OCI-LY7 (cell line): ENCODE data around the gene TGM3. TPM values are rescaled to one million over a fixed set of nuclear protein-coding genes. Genes with fewer than 3 reads are reported as not detected.

ENCODE experiments used
- BruUV-seq: library from RNA; stranded (reverse); fragments of 400-500 nt; replicated peaks from 2 replicates; lab custom pipeline; 2021; lab: Mats Ljungman, UMichigan
- CTCF ChIA-PET: fragments of 300-600 bp; sonication (Branson Sonifier 250); formaldehyde crosslinking; loops from one replicate; lab custom pipeline; 2022; ENCODE audit warnings: antibody characterized with exemption; ENCODE audit not compliant: unreplicated experiment; lab: Charles Lee
- POLR2A ChIA-PET: fragments of 300-600 bp; sonication (Branson Sonifier 250); formaldehyde crosslinking; loops from one replicate; lab custom pipeline; 2022; ENCODE audit warnings: antibody characterized with exemption; lab: Charles Lee
- DNase-seq: peaks from one replicate; pipeline ENCODE4 v3.0.0-alpha.2; 2015; ENCODE audit warnings: low spot score
- H2AFZ ChIP-seq: fragments of 200-600 bp; sonication (generic), shearing (Covaris generic); 2 replicates; pipeline ENCODE4 v1.6.1; 2014; ENCODE audit warnings: mild to moderate bottlenecking, antibody characterized with exemption, low read length, moderate library complexity
- H3K27ac ChIP-seq: fragments of 200-600 bp; sonication (generic); 2 replicates; pipeline ENCODE4 v1.5.1; 2014; ENCODE audit warnings: mixed run types, low read depth, mild to moderate bottlenecking, moderate library complexity, low read length, inconsistent platforms; ENCODE audit not compliant: poor library complexity, severe bottlenecking
- H3K36me3 ChIP-seq: fragments of 200-600 bp; sonication (generic); 2 replicates; pipeline ENCODE4 v1.6.1; 2014; ENCODE audit warnings: mild to moderate bottlenecking, antibody characterized with exemption, low read length, moderate library complexity, mixed read lengths; ENCODE audit not compliant: insufficient read depth
- H3K4me1 ChIP-seq: fragments of 200-600 bp; sonication (generic); 2 replicates; pipeline ENCODE4 v1.5.1; 2014; ENCODE audit warnings: mild to moderate bottlenecking, low read length; ENCODE audit not compliant: insufficient read depth, poor library complexity, severe bottlenecking
- H3K4me2 ChIP-seq: fragments of 200-600 bp; sonication (generic); 2 replicates; pipeline ENCODE4 v1.6.1; 2014; ENCODE audit warnings: mild to moderate bottlenecking, low read length
- H3K4me3 ChIP-seq: fragments of 200-600 bp; sonication (generic); 2 replicates; pipeline ENCODE4 v1.5.1; 2014; ENCODE audit warnings: mild to moderate bottlenecking, low read depth, low read length; ENCODE audit not compliant: poor library complexity, severe bottlenecking
- H3K79me2 ChIP-seq: fragments of 200-600 bp; sonication (generic); 2 replicates; pipeline ENCODE4 v1.6.1; 2016; ENCODE audit warnings: low read depth, mild to moderate bottlenecking, low read length, moderate library complexity, mixed read lengths; ENCODE audit not compliant: insufficient read depth
- H3K9me2 ChIP-seq: fragments of 200-600 bp; sonication (generic); 2 replicates; pipeline ENCODE4 v1.6.1; 2016; ENCODE audit warnings: mild to moderate bottlenecking, low read length, mixed read lengths; ENCODE audit not compliant: insufficient read depth
- H3K9me3 ChIP-seq: fragments of 200-600 bp; sonication (generic); 2 replicates; pipeline ENCODE4 v1.6.1; 2014; ENCODE audit warnings: mild to moderate bottlenecking, mixed run types, low read length, mixed read lengths
- H4K20me1 ChIP-seq: fragments of 200-600 bp; sonication (generic); 2 replicates; pipeline ENCODE4 v1.6.1; 2014; ENCODE audit warnings: mild to moderate bottlenecking, antibody characterized with exemption, low read length, moderate library complexity, mixed read lengths; ENCODE audit not compliant: insufficient read depth
- CTCF ChIP-seq: fragments of 200-600 bp; sonication (generic); conservative IDR thresholded peaks from 2 replicates; pipeline ENCODE4 v1.5.1; 2014; ENCODE audit warnings: mild to moderate bottlenecking, antibody characterized with exemption, low read length, moderate library complexity, mixed read lengths
- EZH2phosphoT487 ChIP-seq: fragments of 200-600 bp; sonication (generic); IDR thresholded peaks from 2 replicates; pipeline ENCODE4 v1.6.1; 2018; ENCODE audit warnings: low read depth, borderline replicate concordance, mild to moderate bottlenecking, mixed run types, antibody characterized with exemption, low read length, moderate library complexity, mixed read lengths
- intact Hi-C: fragments of 100-400 bp; cut with micrococcal nuclease; formaldehyde crosslinking; loops from one replicate; pipeline ENCODE4 v1.10.0; 2022; ENCODE audit not compliant: unreplicated experiment
- total RNA-seq, 2 experiments: library from RNA; depleted of rRNA in 1 of 2; stranded (reverse); fragments of >200 nt in 1 of 2; shearing (Covaris generic) in 1 of 2; gene quantifications; 2 replicates each; pipeline ENCODE4 v1.2.3, GENCODE V29; 2014 to 2022

TGM3 gene
- total RNA-seq, 2 experiments from 2014 or later = not detected

- Histone ChIP-seq H4K20me1 (no peaks in the 10 kb centered on the region), H3K36me3 (no peaks in the 10 kb centered on the region), H3K27ac (no peak overlapping the region), H3K9me2 (no peaks in the 10 kb centered on the region), H3K79me2 (no peaks in the 10 kb centered on the region), H3K9me3 (no peaks in the 10 kb centered on the region), H2AFZ (no peak overlapping the region), H3K4me2 (no peak overlapping the region), H3K4me3 (no peak overlapping the region), H3K4me1 (no peaks in the 10 kb centered on the region)
- ChIA-PET POLR2A (no interaction called here), CTCF (no interaction called here)
- no TSS peak for BruUV-seq
- intact Hi-C loops = no loop called here
- no peak for DNase-seq
- TF ChIP-seq EZH2phosphoT487 (no peak), CTCF (no peak)
Measured at GRCh38 chr20:2336471-2336870, 40.7 kb downstream of the TGM3 start.

- no peak overlapping the region for H3K27ac ChIP-seq
- no peaks in the 10 kb centered on the region for H3K4me1 ChIP-seq
- H3K36me3 ChIP-seq = no peaks in the 10 kb centered on the region
- H3K9me2 ChIP-seq = no peaks in the 10 kb centered on the region
- no peak for TF ChIP-seq EZH2phosphoT487
- no peak for TF ChIP-seq CTCF
- no peaks in the 10 kb centered on the region for H4K20me1 ChIP-seq
- no peak overlapping the region for H2AFZ ChIP-seq
- DNase-seq = no peak
- no TSS peak for BruUV-seq
- H3K4me2 ChIP-seq = no peak overlapping the region
- intact Hi-C loops = no loop called here
- no peaks in the 10 kb centered on the region for H3K79me2 ChIP-seq
- ChIA-PET POLR2A (no interaction called here), CTCF (no interaction called here)
- H3K9me3 ChIP-seq = no peaks in the 10 kb centered on the region
- no peak overlapping the region for H3K4me3 ChIP-seq
Measured at GRCh38 chr20:2337142-2337541, 41.3 kb downstream of the TGM3 start.

- Histone ChIP-seq H3K9me3 (no peaks in the 10 kb centered on the region), H3K27ac (no peak overlapping the region), H3K4me2 (no peak overlapping the region), H4K20me1 (no peaks in the 10 kb centered on the region), H3K4me3 (no peak overlapping the region), H3K4me1 (no peaks in the 10 kb centered on the region), H2AFZ (no peak overlapping the region), H3K9me2 (no peaks in the 10 kb centered on the region), H3K79me2 (no peaks in the 10 kb centered on the region), H3K36me3 (no peaks in the 10 kb centered on the region)
- ChIA-PET CTCF (no interaction called here), POLR2A (no interaction called here)
- TF ChIP-seq CTCF (no peak), EZH2phosphoT487 (no peak)
- no TSS peak for BruUV-seq
- intact Hi-C loops = no loop called here
- DNase-seq = no peak
Measured at GRCh38 chr20:2338411-2339066, 42.7 kb downstream of the TGM3 start.
